ENCODE data around the gene RERE. TPM values are rescaled to one million over a fixed set of nuclear protein-coding genes. Genes with fewer than 3 reads are reported as not detected.

RERE gene
- polyA plus RNA-seq, 1 of the 3 experiments (the other 2 are of a cell fraction) = 8.1 TPM

GRCh38 chr1:8423692-8424538, 393.5 kb downstream of the RERE start:
- POLR2A ChIA-PET = no interaction called here
- CTCF ChIA-PET = interaction anchor here (0.7 to 2.0 kb wide), 6 partner anchors 16 to 391 kb away, joined by 3 to 6 read pairs (median 3); no protein-coding TSS in a partner anchor
- peaks cover 18% of the 10 kb centered on the region; the same call in 1 of the 2 replicates for H4K20me1 ChIP-seq (ENCODE audit: insufficient read depth)
- peak overlapping the region; percentile 89; the same call in 1 of the 2 replicates for H3K4me2 ChIP-seq
- peaks cover 22% of the 10 kb centered on the region for H3F3A ChIP-seq (replicated peaks; ENCODE audit: insufficient read depth)
- H3K27ac ChIP-seq (ENCODE audit: low read depth in 2 of 2, low read length in 1 of 2) = peak overlapping the region; percentile 83 to 89
- peak overlapping the region; percentile 77 to 84 for H3K4me3 ChIP-seq (ENCODE audit: low read depth in 2 of 2, low read length in 1 of 2)
- no peaks in the 10 kb centered on the region for H3K27me3 ChIP-seq (ENCODE audit: insufficient read depth)
- H2AFZ ChIP-seq (ENCODE audit: low read depth) = peak overlapping the region; percentile 83; the same call in 1 of the 2 replicates
- peak; percentile 93 for DNase-seq
- peaks cover 16 to 22% of the 10 kb centered on the region in 2 experiments for H3K36me3 ChIP-seq (replicated peaks in 1 of 2; ENCODE audit: control insufficient read depth in 1 of 2, insufficient read depth in 2 of 2, low read length in 1 of 2)
- WGBS (ENCODE audit: low lambda C conversion rate) = 2% methylated on average over 10 of the region's 79 CpGs
- H3K9me3 ChIP-seq = no peaks in the 10 kb centered on the region
- H3K9me2 ChIP-seq = no peaks in the 10 kb centered on the region
- peaks cover 44% of the 10 kb centered on the region for H3K79me2 ChIP-seq (ENCODE audit: insufficient read depth)
- TF ChIP-seq MEF2A (IDR thresholded peaks at IDR 0.05; ENCODE audit: borderline replicate concordance, low read depth) (no peak), USF2 (IDR thresholded peaks at IDR 0.05; ENCODE audit: borderline replicate concordance, low read depth, low read length) (no peak), NRF1 (IDR thresholded peaks at IDR 0.05; ENCODE audit: low read depth, low read length) (no peak), FOSL2 (IDR thresholded peaks at IDR 0.05; ENCODE audit: borderline replicate concordance, low read depth) (peak; percentile 31; the same call in 1 of the 2 replicates), MXI1 (IDR thresholded peaks at IDR 0.05; ENCODE audit: low read depth, low read length) (peak; percentile 34; the same call in 1 of the 2 replicates), REST (IDR thresholded peaks at IDR 0.05; ENCODE audit: low read depth, low read length) (0 out of 2 replicates have a peak, but pooled peaks have one; percentile 16), SIN3A (IDR thresholded peaks at IDR 0.05; ENCODE audit: borderline replicate concordance, low read depth, low read length) (no peak), CHD2 (IDR thresholded peaks at IDR 0.05; ENCODE audit: low read length, partially characterized antibody) (peak; percentile 11), TAF1 (IDR thresholded peaks at IDR 0.05; ENCODE audit: borderline replicate concordance, low read depth, low read length) (peak; percentile 16; the same call in 1 of the 2 replicates), ELF1 (IDR thresholded peaks at IDR 0.05) (no peak), SMC3 (IDR thresholded peaks at IDR 0.05; ENCODE audit: low read depth, low read length) (no peak; the same call in 1 of the 2 replicates), NFIC (IDR thresholded peaks at IDR 0.05; ENCODE audit: borderline replicate concordance) (no peak), GATA2 (CRISPR knock-in tag; IDR thresholded peaks at IDR 0.05) (no peak), TCF12 (IDR thresholded peaks at IDR 0.05) (peak; percentile 13; the same call in 1 of the 2 replicates), RFX5 (IDR thresholded peaks at IDR 0.05; ENCODE audit: low read length) (no peak), POLR2AphosphoS5 (IDR thresholded peaks at IDR 0.05; ENCODE audit: low read depth, low read length) (no peak), PBX3 (IDR thresholded peaks at IDR 0.05) (peak; percentile 60), RAD21 (IDR thresholded peaks at IDR 0.05; ENCODE audit: low read length) (0 out of 2 replicates have a peak, but pooled peaks have one; percentile 4), TEAD4 (IDR thresholded peaks at IDR 0.05; ENCODE audit: borderline replicate concordance, insufficient read depth) (no peak)
- peaks cover 25 to 33% of the 10 kb centered on the region in 2 experiments; a peak in 3 of 4 replicates for H3K4me1 ChIP-seq (ENCODE audit: control insufficient read depth in 1 of 2, insufficient read depth in 2 of 2, low read depth in 1 of 2, low read length in 1 of 2)
- H3K9ac ChIP-seq = peak overlapping the region; percentile 87

Measured in SK-N-SH (cell line).